Measurements from ENCODE around the gene SERPINA5. TPM values are rescaled to one million over a fixed set of nuclear protein-coding genes. Genes with fewer than 3 reads are reported as not detected.

SERPINA5 gene
- total RNA-seq, 1 donor from 2014 or later = 1.3 TPM

GRCh38 chr14:94548999-94549985, 31.9 kb upstream of the SERPINA5 start:
- DNase-seq (ENCODE audit: low read depth, low spot score) = no peak

GRCh38 chr14:94550041-94550440, 31.2 kb upstream of the SERPINA5 start:
- DNase-seq (ENCODE audit: low read depth, low spot score) = no peak

DNA sequence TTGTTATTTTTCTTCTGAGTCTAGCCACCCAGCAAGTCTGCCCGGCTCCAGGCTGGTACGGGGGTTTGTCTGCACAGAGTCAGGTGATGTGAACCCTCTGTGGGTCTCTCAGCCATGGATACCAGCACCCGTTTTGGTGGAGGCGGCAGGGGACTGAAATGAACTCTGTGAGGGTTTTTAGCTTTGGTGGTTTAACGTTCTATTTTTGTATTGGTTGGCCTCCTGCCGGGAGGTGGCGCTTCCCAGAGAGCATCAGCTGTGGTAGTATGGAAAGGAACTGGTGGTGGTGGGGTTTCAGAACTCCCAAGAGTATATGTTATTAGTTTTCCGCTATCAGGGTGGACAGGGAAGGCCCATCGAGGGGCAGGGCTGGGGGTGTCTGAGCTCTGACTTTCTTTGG, 25.2 kb upstream of the SERPINA5 start:
- no peak for DNase-seq (ENCODE audit: low read depth, low spot score)

DNA sequence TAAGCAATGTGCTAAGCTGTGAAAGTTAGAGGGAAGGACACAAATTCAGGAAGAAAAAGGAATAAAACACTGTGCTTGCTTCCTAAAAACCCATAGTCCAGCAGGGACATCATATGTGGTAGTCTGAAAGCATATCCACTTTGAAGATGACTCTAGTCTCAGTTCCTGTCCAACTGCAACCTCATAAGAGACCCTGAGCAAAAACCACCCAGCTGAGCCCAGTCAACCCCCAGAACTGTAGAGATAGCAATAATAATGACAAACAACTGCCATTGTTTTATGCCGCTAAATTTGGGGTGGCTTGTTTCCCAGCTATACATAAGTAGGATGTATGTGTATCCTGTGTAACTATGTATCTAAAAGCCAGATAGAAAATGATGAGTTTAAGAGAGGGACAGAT, 23.9 kb upstream of the SERPINA5 start:
- DNase-seq (ENCODE audit: low read depth, low spot score) = no peak

- DNase-seq (ENCODE audit: low read depth, low spot score) = no peak
These were observed 22.4 kb upstream of the SERPINA5 start for GRCh38 chr14:94558842-94559241.

GRCh38 chr14:94559638-94560290, 21.5 kb upstream of the SERPINA5 start:
- DNase-seq (ENCODE audit: low read depth, low spot score) = no peak

GRCh38 chr14:94560291-94560665, 20.9 kb upstream of the SERPINA5 start:
- DNase-seq (ENCODE audit: low read depth, low spot score) = no peak

GRCh38 chr14:94560751-94561655, 20.2 kb upstream of the SERPINA5 start, which contains the start of gene SERPINA4:
Gene SERPINA4 (plus strand): TSS chr14:94561442. CDS start chr14:94563483, 2,041 bp downstream.
- DNase-seq (ENCODE audit: low read depth, low spot score) = no peak

- no peak for DNase-seq (ENCODE audit: low read depth, low spot score)
These were observed 19.6 kb upstream of the SERPINA5 start for GRCh38 chr14:94561656-94562010.

- no peak for DNase-seq (ENCODE audit: low read depth, low spot score)
These were observed 19.2 kb upstream of the SERPINA5 start for GRCh38 chr14:94562022-94562421.

GRCh38 chr14:94562941-94563883, 18.0 kb upstream of the SERPINA5 start:
- no peak for DNase-seq (ENCODE audit: low read depth, low spot score)

DNA sequence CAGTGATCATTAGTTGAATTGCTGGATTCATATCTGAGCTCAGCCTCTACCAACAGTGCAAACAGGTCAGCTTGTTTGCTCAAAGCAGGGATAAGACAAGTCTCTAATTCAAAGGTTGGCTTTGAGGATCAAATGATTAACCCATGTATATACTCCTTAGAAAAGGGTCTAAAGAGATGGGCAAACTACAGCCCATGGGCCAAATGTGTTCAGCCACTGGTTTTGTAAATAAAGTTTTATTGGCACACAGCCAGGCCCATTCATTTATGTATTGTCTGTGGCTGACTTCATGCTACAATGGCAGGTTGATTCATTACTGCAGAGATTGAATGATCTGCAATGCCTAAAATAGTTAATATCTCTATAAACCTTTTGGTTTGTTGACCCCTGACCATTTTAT, 16.8 kb upstream of the SERPINA5 start:
- no peak for DNase-seq (ENCODE audit: low read depth, low spot score)

DNA sequence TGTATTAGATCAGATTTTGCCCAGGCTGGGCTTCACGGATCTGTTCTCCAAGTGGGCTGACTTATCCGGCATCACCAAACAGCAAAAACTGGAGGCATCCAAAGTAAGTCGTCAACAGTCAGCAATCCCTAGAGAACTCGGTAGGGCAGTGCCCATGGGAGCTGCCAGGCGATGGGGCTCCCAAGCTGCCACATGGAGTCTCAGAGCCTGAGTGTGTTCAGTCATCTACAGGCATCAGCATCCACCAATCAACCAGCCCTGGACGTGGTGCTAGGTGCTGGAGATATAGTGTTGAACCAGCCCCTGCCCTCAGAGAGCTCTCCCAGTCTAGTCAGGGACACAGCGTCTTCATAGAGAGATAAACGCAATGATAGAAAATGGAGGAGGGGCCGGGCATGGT, 13.0 kb upstream of the SERPINA5 start:
- no peak for DNase-seq (ENCODE audit: low read depth, low spot score)

- no peak for DNase-seq (ENCODE audit: low read depth, low spot score)
These were observed 11.7 kb upstream of the SERPINA5 start for GRCh38 chr14:94569381-94570001.

DNA sequence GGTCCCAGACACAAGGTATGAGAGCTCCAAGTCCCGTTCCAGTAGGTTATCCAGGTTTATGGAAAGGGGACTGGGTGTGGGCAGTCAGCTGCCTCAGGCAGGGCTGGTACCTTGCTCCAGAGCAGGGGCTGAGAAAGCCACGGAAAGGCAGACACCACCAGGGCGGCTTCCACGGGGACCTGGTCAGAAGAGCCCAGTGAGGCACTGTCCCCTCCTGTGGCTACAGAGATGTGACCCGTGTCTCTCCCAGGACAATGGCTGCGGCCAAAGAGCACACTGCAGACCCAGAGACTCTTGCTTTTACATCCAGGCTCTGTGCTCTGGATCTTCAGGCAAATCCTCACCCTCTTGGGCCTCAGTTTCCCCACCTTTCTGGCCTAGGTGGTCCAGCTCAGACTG, 11.2 kb upstream of the SERPINA5 start:
- no peak for DNase-seq (ENCODE audit: low read depth, low spot score)

- no peak for DNase-seq (ENCODE audit: low read depth, low spot score)
These were observed 10.8 kb upstream of the SERPINA5 start for GRCh38 chr14:94570440-94570839.

GRCh38 chr14:94571395-94571794, 9.8 kb upstream of the SERPINA5 start:
- no peak for DNase-seq (ENCODE audit: low read depth, low spot score)

GRCh38 chr14:94571950-94572349, 9.3 kb upstream of the SERPINA5 start:
- peak; percentile 33 for DNase-seq (ENCODE audit: low read depth, low spot score)

- no peak for DNase-seq (ENCODE audit: low read depth, low spot score)
These were observed 8.5 kb upstream of the SERPINA5 start for GRCh38 chr14:94572637-94573303.

Data from pulmonary artery endothelial cell (primary cell).